ENCODE data around the gene BTBD18.

GRCh38 chr11:57698843-57699365 lies 52.7 kb downstream of the BTBD18 start:
- TF ChIP-seq, protein P1, sequence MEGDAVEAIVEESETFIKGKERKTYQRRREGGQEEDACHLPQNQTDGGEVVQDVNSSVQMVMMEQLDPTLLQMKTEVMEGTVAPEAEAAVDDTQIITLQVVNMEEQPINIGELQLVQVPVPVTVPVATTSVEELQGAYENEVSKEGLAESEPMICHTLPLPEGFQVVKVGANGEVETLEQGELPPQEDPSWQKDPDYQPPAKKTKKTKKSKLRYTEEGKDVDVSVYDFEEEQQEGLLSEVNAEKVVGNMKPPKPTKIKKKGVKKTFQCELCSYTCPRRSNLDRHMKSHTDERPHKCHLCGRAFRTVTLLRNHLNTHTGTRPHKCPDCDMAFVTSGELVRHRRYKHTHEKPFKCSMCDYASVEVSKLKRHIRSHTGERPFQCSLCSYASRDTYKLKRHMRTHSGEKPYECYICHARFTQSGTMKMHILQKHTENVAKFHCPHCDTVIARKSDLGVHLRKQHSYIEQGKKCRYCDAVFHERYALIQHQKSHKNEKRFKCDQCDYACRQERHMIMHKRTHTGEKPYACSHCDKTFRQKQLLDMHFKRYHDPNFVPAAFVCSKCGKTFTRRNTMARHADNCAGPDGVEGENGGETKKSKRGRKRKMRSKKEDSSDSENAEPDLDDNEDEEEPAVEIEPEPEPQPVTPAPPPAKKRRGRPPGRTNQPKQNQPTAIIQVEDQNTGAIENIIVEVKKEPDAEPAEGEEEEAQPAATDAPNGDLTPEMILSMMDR (IDR thresholded peaks at IDR 0.05; ENCODE audit: low read depth, low read length, missing input control): no peak
- TF ChIP-seq RXRA (IDR thresholded peaks at IDR 0.05) (no peak), TAF1 (conservative IDR thresholded peaks at IDR 0.05) (no peak), GABPA (IDR thresholded peaks at IDR 0.05 in 1 of 2, conservative IDR thresholded peaks at IDR 0.05 in 1 of 2) (no peak), FOXA1 (IDR thresholded peaks at IDR 0.05) (no peak), SP1 (IDR thresholded peaks at IDR 0.05) (no peak), YY1 (IDR thresholded peaks at IDR 0.05) (no peak), RAD21 (IDR thresholded peaks at IDR 0.05) (no peak), JUND (IDR thresholded peaks at IDR 0.05) (no peak)
- TF ChIP-seq, protein P2, sequence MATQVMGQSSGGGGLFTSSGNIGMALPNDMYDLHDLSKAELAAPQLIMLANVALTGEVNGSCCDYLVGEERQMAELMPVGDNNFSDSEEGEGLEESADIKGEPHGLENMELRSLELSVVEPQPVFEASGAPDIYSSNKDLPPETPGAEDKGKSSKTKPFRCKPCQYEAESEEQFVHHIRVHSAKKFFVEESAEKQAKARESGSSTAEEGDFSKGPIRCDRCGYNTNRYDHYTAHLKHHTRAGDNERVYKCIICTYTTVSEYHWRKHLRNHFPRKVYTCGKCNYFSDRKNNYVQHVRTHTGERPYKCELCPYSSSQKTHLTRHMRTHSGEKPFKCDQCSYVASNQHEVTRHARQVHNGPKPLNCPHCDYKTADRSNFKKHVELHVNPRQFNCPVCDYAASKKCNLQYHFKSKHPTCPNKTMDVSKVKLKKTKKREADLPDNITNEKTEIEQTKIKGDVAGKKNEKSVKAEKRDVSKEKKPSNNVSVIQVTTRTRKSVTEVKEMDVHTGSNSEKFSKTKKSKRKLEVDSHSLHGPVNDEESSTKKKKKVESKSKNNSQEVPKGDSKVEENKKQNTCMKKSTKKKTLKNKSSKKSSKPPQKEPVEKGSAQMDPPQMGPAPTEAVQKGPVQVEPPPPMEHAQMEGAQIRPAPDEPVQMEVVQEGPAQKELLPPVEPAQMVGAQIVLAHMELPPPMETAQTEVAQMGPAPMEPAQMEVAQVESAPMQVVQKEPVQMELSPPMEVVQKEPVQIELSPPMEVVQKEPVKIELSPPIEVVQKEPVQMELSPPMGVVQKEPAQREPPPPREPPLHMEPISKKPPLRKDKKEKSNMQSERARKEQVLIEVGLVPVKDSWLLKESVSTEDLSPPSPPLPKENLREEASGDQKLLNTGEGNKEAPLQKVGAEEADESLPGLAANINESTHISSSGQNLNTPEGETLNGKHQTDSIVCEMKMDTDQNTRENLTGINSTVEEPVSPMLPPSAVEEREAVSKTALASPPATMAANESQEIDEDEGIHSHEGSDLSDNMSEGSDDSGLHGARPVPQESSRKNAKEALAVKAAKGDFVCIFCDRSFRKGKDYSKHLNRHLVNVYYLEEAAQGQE (IDR thresholded peaks at IDR 0.05): no peak
- TF ChIP-seq, protein P3, sequence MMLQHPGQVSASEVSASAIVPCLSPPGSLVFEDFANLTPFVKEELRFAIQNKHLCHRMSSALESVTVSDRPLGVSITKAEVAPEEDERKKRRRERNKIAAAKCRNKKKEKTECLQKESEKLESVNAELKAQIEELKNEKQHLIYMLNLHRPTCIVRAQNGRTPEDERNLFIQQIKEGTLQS (IDR thresholded peaks at IDR 0.05): no peak
